Measurements from ENCODE around the gene AOPEP.

DNA sequence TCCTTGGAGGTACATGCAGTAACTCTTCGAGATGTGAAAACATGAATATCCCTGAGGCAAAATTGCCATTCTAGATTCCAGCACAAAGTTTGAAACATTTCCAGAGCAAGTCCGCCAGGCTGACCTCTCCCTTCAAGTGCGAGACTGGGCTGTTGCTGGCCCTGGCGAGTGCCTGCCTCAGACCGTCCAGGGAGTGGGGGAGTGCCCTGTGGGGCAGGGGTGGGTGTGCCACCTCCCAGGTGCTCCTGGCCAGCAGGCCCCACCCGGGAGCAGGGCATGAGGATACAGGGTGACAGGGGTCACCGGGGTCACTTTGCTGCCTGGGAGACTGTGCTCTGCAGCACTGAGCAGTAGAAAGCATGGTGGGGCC is 199.9 kb downstream of the AOPEP start:
- TF ChIP-seq, protein P1, sequence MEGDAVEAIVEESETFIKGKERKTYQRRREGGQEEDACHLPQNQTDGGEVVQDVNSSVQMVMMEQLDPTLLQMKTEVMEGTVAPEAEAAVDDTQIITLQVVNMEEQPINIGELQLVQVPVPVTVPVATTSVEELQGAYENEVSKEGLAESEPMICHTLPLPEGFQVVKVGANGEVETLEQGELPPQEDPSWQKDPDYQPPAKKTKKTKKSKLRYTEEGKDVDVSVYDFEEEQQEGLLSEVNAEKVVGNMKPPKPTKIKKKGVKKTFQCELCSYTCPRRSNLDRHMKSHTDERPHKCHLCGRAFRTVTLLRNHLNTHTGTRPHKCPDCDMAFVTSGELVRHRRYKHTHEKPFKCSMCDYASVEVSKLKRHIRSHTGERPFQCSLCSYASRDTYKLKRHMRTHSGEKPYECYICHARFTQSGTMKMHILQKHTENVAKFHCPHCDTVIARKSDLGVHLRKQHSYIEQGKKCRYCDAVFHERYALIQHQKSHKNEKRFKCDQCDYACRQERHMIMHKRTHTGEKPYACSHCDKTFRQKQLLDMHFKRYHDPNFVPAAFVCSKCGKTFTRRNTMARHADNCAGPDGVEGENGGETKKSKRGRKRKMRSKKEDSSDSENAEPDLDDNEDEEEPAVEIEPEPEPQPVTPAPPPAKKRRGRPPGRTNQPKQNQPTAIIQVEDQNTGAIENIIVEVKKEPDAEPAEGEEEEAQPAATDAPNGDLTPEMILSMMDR (IDR thresholded peaks at IDR 0.05): no peak
- TF ChIP-seq POLR2A (IDR thresholded peaks at IDR 0.05): no peak
